Adipocyte (in vitro differentiated cells): ENCODE results near the gene ATXN7L1.
A peak's percentile ranks its signal among the peaks of the same experiment; 100 is the strongest.

ENCODE experiments used
- DNase-seq: peaks from one replicate; pipeline ENCODE4 v3.0.0-alpha.2; 2015; ENCODE audit warnings: low read depth
- H3K27me3 ChIP-seq: replicated peaks from 2 replicates; pipeline ENCODE4 v1.7.0; 2013; ENCODE audit warnings: mild to moderate bottlenecking, low read length, moderate library complexity; ENCODE audit not compliant: control insufficient read depth, insufficient read depth
- H3K36me3 ChIP-seq: 2 replicates; pipeline ENCODE4 v1.7.0; 2013; ENCODE audit warnings: low read length, mild to moderate bottlenecking, moderate library complexity; ENCODE audit not compliant: control insufficient read depth, insufficient read depth, severe bottlenecking
- H3K4me1 ChIP-seq: 2 replicates; pipeline ENCODE4 v1.7.0; 2013; ENCODE audit warnings: mild to moderate bottlenecking, low read length, moderate library complexity; ENCODE audit not compliant: control insufficient read depth, insufficient read depth
- H3K4me3 ChIP-seq: 2 replicates; pipeline ENCODE4 v1.7.0; 2013; ENCODE audit warnings: mild to moderate bottlenecking, low read length, moderate library complexity
- H3K9ac ChIP-seq: 2 replicates; pipeline ENCODE4 v1.7.0; 2013; ENCODE audit warnings: mild to moderate bottlenecking, low read length, moderate library complexity
- H3K9me3 ChIP-seq: 2 replicates; pipeline ENCODE4 v1.7.0; 2013; ENCODE audit warnings: mild to moderate bottlenecking, low read length, moderate library complexity; ENCODE audit not compliant: control insufficient read depth

The ATXN7L1 gene

DNA sequence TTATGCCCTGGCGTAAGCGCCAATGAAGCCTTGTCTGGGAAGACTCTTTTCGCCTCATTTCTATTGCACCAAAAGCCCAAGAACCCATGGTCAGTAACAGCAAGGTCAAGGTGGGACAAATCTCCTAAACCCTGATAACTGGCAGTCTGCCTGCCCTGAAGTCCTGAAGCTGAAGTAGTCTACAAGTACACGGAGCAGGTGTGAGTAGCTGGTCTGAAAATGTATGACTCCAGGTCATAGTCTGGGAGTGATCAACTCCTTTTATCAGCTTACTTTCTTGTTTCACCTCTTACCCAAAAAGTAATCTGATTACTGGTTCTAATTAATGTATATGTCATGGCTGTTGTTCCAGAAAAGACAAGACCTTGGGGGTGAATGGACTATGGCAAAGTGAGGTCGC lies 187.8 kb downstream of the ATXN7L1 start:
- no peaks in the 10 kb centered on the region for H3K36me3 ChIP-seq
- no peak overlapping the region for H3K9ac ChIP-seq
- peaks cover 12% of the 10 kb centered on the region for H3K4me1 ChIP-seq
- H3K9me3 ChIP-seq, result no peaks in the 10 kb centered on the region
- no peaks in the 10 kb centered on the region for H3K27me3 ChIP-seq
- DNase-seq, result no peak
- no peak overlapping the region for H3K4me3 ChIP-seq

DNA sequence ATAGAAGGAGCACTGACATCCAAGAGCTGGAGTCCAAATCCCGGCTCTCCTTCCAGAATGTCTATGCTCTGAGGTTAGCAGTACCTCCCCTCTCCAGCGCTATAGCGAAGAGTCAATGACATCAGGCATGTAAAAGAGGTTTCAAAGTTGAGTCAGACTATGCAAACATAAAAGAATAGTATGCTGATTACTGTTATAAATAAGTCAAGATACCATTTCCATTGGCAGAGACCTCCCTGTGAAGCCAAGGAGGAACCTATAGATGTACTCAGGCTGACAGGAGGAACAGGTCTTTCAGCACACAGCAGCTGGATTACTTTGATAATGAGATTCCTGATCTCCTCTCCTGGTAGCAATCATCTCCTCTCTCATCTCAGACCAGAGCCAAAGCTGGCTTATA lies 191.2 kb downstream of the ATXN7L1 start:
- no peaks in the 10 kb centered on the region for H3K9me3 ChIP-seq
- DNase-seq, result no peak
- peaks cover 35% of the 10 kb centered on the region for H3K4me1 ChIP-seq
- H3K4me3 ChIP-seq, result no peak overlapping the region
- no peaks in the 10 kb centered on the region for H3K36me3 ChIP-seq
- no peak overlapping the region for H3K9ac ChIP-seq
- no peaks in the 10 kb centered on the region for H3K27me3 ChIP-seq

DNA sequence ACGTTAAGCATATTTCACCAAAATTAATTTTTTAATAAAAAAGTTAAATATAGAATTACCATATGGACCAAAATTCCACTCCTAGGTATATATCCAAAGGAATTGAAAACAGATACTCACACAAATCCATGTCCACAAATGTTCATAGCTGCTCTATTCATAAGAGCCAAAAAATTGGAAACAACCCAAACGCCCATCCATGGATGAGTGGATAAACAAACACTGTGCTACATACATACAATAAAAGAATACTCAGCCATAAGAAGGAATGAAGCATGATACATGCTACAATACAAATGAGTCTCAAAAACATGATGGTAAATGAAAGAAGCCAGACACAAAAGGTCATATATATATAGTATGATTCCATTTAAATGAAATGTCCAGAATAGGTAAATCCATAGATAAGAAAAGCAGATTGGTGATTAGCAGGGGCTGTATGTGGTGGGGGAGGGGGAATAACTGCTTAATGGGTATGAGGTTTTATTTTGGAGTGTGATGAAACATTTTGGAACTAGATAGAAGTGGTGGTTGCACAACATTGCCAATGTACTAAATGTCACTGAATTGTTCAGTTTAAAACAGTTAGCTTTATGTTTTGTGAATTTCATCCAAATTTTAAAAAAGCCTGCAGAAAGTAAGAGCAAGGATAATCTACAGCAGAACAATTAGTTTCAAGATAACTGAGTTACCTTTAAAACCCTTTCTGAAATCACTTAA lies 193.9 kb downstream of the ATXN7L1 start:
- Histone ChIP-seq H3K27me3 (no peaks in the 10 kb centered on the region), H3K4me1 (peaks cover 54% of the 10 kb centered on the region), H3K9me3 (no peaks in the 10 kb centered on the region), H3K4me3 (peak overlapping the region; percentile 43), H3K9ac (peak overlapping the region; percentile 72), H3K36me3 (no peaks in the 10 kb centered on the region)
- DNase-seq, result peak; percentile 80

DNA sequence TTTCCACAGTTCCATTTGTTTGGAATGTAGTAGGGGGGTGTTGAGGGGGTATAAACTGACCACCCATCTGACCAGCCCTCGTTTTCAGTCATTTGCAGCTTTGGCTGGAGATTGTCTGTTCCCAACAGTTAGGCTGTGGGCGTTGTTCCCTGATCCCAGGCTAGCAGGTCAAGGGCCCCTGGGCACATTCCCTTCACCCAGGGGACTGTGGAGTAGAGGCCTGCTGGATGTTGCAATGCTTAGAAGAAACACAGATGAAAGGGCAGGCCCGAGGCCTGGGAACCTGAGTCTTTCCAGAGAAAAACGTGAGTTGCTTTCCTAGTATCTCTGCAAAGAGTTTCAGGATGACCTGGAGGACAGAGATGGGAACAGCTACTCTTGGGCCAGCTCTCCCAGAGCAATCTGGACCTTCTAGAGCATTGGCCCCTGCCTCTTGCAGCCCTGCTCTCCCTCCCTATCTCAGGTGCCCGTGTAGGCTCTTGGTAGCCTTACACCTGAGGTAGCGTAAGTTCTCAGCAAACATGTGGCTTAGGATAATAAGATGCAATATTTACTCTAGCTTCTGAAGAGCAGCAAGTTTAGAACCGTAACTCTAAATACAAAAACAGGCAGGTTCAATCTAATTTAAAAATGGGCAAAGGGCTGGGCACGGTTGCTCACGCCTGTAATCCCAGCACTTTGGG lies 195.8 kb downstream of the ATXN7L1 start:
- no peaks in the 10 kb centered on the region for H3K9me3 ChIP-seq
- peak overlapping the region; percentile 62 for H3K4me3 ChIP-seq
- no peaks in the 10 kb centered on the region for H3K36me3 ChIP-seq
- no peaks in the 10 kb centered on the region for H3K27me3 ChIP-seq
- peak overlapping the region; percentile 74 for H3K9ac ChIP-seq
- peaks cover 59% of the 10 kb centered on the region for H3K4me1 ChIP-seq
- DNase-seq, result peak; percentile 70

DNA sequence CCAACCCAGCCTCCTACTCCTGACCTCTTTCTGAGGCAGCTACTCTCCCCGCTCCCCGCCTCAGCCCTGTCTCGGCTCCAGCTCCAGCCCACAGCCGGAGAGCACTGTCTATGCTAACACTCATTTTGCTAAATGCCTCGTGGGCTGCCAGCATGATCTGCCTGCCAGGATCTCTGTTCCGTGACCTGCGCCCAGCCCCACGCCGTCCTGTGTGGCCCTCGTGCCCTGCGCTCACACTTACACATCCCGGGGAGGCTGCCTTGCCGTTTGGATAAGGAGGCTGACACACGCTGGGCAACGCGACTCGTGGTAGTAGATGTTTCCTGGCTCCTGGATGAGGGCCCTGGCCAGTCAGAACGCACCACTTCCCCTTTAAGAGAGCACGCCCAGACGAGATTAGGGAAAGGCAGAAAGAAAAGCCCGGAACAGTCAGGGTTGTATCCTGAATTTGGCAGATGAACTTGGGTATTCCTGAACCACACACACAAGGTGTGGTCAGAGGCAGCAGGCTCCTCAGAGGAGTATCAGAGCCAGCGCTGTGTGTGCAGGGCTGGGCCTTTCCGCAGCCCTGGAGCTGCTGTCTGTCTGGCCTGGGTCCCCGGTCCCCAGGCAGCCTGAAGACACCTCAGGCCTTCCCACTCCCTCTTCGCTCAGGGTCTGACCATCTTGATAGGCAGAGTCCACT lies 197.4 kb downstream of the ATXN7L1 start:
- Histone ChIP-seq H3K4me3 (peak overlapping the region; percentile 75), H3K4me1 (peaks cover 66% of the 10 kb centered on the region), H3K36me3 (no peaks in the 10 kb centered on the region), H3K27me3 (no peaks in the 10 kb centered on the region), H3K9ac (peak overlapping the region; percentile 74), H3K9me3 (no peaks in the 10 kb centered on the region)
- DNase-seq, result no peak

DNA sequence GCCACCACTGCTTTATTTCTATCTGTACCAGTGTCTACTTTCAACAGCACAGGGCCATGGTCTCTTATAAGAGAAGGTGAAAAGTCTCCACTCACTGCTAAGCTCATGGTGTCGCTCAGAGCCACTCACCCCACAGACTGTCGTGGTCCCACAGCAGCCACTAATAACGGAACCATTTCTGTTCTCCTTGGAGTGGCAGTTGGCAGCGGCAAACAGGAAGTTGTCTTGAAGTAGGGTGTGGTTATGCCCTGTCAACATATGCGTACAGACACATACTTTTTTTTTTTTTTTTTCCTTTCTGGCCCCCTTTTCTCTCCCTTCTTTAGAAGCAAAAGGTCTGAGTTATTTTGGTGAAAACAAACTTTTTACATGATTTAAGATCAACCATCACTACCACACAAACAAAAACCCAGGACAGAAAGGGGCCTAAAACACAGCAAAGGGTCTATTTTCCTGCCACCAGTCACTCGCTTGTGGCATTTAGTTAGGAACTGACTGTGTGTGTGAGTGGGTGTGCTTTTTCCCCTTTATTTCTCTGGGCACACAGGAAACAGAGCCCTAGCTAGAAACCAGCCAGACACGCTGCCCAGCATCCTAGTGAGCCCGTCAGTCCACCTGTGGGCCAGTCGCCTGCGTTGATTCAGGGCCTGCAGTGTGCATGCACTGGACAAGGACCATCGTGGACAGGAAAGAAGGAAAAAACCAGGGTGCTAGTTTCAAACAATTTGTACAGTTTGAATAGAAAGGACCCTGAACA lies 198.4 kb downstream of the ATXN7L1 start:
- peak overlapping the region; percentile 74 for H3K9ac ChIP-seq
- peaks cover 66% of the 10 kb centered on the region for H3K4me1 ChIP-seq
- DNase-seq, result no peak
- H3K27me3 ChIP-seq, result no peaks in the 10 kb centered on the region
- no peaks in the 10 kb centered on the region for H3K9me3 ChIP-seq
- H3K36me3 ChIP-seq, result no peaks in the 10 kb centered on the region
- H3K4me3 ChIP-seq, result no peak overlapping the region

DNA sequence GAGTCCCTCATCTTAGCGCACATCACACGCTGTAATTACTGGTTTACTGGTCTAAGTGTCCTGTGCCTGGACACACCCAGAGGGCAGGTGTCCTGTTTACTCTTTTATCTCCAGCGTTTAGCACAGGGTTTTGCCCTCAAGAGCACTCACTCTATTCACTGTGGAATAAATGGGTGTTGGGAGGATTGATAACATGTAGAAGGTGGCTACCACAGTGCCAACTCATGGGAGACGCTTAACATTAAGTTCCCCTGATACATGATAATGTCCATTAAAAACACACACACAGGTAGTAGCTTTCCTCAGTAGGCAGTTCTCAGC lies 199.0 kb downstream of the ATXN7L1 start:
- H3K4me3 ChIP-seq, result no peak overlapping the region
- no peaks in the 10 kb centered on the region for H3K36me3 ChIP-seq
- H3K9me3 ChIP-seq, result no peaks in the 10 kb centered on the region
- DNase-seq, result no peak
- H3K27me3 ChIP-seq, result no peaks in the 10 kb centered on the region
- no peak overlapping the region for H3K9ac ChIP-seq
- peaks cover 60% of the 10 kb centered on the region for H3K4me1 ChIP-seq

DNA sequence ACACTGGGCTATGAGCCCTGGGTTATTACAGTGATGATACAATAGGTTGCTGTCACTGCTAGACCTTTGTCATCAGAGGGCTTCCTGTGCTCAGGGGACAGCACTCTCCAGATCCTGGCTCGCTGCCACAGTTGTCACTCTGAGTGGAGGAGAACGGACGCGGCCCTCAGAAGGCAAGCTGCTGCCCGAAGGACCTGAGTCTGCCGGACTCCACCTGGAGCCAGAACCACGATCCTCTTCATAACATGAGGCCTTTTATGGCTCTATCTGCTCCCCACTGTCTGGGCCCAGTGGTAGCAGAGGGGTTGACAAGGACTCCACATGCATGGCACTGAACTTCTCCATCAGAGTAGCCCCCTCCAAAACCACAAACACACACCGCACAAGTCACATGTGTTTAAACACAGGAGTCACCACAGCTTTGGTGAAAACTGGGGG lies 200.4 kb downstream of the ATXN7L1 start:
- H3K36me3 ChIP-seq, result no peaks in the 10 kb centered on the region
- H3K9me3 ChIP-seq, result no peaks in the 10 kb centered on the region
- peaks cover 47% of the 10 kb centered on the region for H3K4me1 ChIP-seq
- no peaks in the 10 kb centered on the region for H3K27me3 ChIP-seq
- no peak overlapping the region for H3K9ac ChIP-seq
- no peak for DNase-seq
- no peak overlapping the region for H3K4me3 ChIP-seq

DNA sequence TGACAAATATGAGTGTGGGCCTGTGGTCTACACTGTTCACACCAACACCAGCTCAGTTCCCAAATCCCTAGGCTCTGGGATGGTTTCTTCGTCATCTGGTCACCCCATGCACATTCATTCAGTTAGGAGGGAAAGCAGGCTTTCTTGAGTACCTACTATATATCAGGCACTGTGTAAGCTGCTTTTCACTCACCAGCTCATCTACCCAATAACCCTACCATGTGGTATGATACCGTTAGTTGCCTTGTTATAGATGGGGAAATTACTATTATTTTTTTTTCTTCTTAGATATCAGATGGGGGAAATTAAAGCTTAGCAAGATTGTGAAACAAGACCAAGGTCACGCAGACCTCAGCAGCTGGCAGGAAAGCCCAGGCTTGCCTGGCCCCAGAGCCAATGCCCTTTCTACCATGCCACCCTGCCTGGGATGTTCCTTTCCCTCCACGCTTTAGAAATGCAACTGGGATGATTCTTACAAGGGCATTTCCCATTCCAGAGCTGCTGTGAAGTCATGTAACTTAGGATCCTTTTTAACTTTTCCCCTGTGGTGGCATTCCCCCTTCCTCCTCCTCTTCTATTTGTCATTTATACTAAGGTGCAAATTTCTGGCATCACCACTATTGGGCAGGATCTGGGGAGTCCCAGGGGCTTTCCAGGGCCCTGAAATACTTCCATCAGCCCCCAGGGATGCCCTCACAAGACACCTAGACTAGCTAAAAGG lies 202.0 kb downstream of the ATXN7L1 start:
- no peaks in the 10 kb centered on the region for H3K27me3 ChIP-seq
- no peaks in the 10 kb centered on the region for H3K36me3 ChIP-seq
- no peak for DNase-seq
- no peak overlapping the region for H3K9ac ChIP-seq
- peaks cover 31% of the 10 kb centered on the region for H3K4me1 ChIP-seq
- H3K9me3 ChIP-seq, result no peaks in the 10 kb centered on the region
- no peak overlapping the region for H3K4me3 ChIP-seq

DNA sequence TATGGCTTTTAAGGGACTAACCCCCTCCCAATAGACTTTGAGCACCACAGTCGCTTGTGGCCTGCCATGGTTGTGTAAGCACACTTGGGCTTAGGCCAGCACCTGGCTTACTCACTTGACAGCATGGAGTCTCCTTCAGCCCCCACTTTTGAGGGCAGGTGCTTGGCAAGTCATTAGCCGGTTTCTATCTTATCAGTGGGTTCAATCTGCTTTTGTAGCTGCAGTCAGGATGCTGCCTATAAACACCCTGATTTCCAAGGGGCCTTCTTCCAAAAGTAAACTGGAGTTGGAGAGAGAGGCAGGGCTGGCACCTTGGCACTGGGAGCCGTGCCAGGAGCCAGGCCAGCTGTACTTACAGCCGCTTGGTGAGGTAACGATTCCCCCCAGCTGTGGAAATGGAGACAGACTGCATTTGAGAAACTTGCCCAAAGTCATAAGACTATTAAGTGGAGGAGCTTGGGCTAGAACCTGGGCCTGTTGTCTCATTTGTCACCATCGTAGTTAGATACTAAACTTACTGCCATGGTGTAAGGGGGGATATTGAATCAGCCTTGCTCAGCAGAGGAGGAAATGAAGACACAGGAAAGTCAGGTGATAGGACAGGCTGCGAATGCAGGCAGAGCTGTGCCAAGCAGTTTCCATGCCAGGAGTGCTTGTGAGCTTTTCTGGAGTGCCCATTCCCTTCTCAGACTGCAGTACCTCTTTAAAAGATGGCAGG lies 202.9 kb downstream of the ATXN7L1 start:
- H3K4me3 ChIP-seq, result no peak overlapping the region
- peaks cover 24% of the 10 kb centered on the region for H3K4me1 ChIP-seq
- H3K9me3 ChIP-seq, result no peaks in the 10 kb centered on the region
- H3K36me3 ChIP-seq, result no peaks in the 10 kb centered on the region
- DNase-seq, result no peak
- H3K27me3 ChIP-seq, result no peaks in the 10 kb centered on the region
- no peak overlapping the region for H3K9ac ChIP-seq
